GM20000 (cell line): ENCODE data around the gene PGM3.

Source experiments
- DNase-seq: peaks from one replicate; pipeline ENCODE4 v3.0.0; 2012; ENCODE audit warnings: low spot score
- CTCF ChIP-seq: IDR thresholded peaks from 2 replicates; pipeline ENCODE4 v1.5.1; 2012; ENCODE audit warnings: mild to moderate bottlenecking, control low read depth; ENCODE audit errors: extremely low read depth, missing control alignments

Gene PGM3

GRCh38 chr6:83182114-83182513 lies 11.0 kb downstream of the PGM3 start:
- no peak for TF ChIP-seq CTCF
- DNase-seq: no peak

GRCh38 chr6:83180426-83180950 lies 12.6 kb downstream of the PGM3 start:
- DNase-seq: no peak
- TF ChIP-seq CTCF: no peak

GRCh38 chr6:83176246-83176645 lies 16.8 kb downstream of the PGM3 start:
- TF ChIP-seq CTCF: no peak
- no peak for DNase-seq

- no peak for DNase-seq
- no peak for TF ChIP-seq CTCF
Measured at GRCh38 chr6:83169511-83169910, 23.6 kb downstream of the PGM3 start.

- no peak for TF ChIP-seq CTCF
- no peak for DNase-seq
Measured at GRCh38 chr6:83169106-83169505, 24.0 kb downstream of the PGM3 start.

- TF ChIP-seq CTCF: no peak
- no peak for DNase-seq
Measured at GRCh38 chr6:83168556-83168955, 24.5 kb downstream of the PGM3 start.

GRCh38 chr6:83167726-83168278 lies 25.3 kb downstream of the PGM3 start:
- DNase-seq: no peak

More at GRCh38 chr6:83167726-83168278, 25.3 kb downstream of the PGM3 start:
- TF ChIP-seq CTCF: no peak
